MV-4-11 (cell line): ENCODE results near the gene AGPAT2.
A peak's percentile ranks its signal among the peaks of the same experiment; 100 is the strongest.

Source experiments
- DNase-seq: peaks from one replicate; lab custom pipeline; 2025; lab: John Stamatoyannopoulos, UW

AGPAT2 gene

GRCh38 chr9:136625101-136626065, 61.9 kb downstream of the AGPAT2 start:
- DNase-seq, result peak; percentile 22

DNA sequence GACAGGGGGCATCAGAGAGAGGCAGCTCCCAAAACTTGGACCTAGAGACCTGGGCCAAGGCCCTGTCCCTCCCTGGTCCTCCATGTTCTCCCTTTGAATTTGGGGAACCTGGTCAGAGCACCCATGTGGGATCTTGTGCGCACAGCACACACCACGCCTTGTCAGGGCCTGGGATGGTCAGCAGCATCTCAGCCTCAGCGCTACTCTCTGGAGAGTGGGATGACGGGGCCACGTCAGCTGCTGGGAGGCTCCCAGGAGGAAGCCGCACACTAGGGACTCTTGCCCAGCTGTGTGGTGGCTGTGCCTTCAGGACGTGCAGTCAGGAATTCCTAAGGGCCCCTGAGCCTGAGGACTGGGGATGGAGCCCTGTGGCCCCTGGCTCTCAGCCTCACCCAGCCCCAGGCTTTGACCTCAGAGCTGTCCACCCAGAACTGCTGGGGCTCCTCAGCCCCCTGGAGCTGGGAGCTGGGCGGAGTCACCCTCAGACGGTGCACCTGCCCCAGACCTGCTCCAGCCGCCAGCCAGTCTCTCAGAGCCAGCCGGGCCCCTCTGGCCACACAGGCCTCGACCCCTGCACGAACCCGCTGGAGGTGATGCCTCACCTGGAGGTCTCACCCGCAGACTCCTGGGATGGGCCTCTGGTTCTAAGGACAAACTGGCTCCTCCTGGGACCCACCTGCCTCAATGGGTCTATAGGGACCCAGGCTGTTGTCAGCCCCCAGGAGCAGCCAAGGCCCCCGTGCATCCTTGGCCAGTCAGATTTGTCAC, 62.9 kb downstream of the AGPAT2 start:
- DNase-seq, result no peak

DNA sequence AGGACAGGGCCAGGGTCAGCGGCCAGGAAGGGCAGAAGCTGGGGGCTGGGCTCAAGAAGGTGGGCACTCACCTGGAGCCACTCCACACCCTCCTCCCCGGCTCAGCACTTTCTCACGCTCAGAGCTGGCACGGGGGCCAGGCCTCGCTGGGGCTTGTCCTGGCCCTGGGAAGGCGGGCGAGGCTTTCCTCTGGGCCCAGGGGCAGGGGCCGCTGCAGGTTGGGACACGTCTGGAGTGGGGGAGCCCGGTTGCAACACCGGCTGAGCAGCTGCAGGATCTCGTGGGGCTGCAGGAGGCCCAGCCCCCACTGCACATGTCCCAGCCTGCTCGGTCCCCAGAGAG, 63.4 kb downstream of the AGPAT2 start:
- DNase-seq, result peak; percentile 23
